HG03378 (cell line): ENCODE measurements around the gene PDGFC.
"Not testable (repeated sequence)": the region's sequence is repeated elsewhere in the genome, so short reads cannot be mapped to it uniquely, and the experiment has no call there.

ENCODE experiments used
- ATAC-seq: cut with Tn5 transposase; IDR thresholded peaks from one replicate; pipeline ENCODE4 v1.9.1; 2021; ENCODE audit warnings: mild to moderate bottlenecking, moderate library complexity; ENCODE audit not compliant: unreplicated experiment

The PDGFC gene

GRCh38 chr4:156952078-156952759, 19.4 kb downstream of the PDGFC start:
- no peak for ATAC-seq

DNA sequence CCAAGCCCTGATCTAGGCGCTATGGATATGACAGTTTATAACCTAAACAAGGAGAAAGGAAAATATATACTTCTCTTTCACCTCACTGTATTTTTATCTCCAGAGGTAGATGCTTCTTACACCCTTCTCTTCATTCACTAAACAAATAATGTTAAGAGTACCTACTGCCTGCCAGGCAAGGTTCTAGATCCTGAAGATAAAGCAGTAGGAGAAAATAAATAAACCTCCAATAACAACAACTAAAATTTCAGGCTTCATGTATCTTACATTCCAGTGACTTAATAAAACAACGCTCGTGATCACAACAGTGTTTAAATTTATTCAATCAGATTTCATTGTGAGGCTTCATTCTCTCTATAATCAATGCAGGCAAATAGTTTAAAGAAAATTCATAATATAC, 20.7 kb downstream of the PDGFC start:
- ATAC-seq = no peak

DNA sequence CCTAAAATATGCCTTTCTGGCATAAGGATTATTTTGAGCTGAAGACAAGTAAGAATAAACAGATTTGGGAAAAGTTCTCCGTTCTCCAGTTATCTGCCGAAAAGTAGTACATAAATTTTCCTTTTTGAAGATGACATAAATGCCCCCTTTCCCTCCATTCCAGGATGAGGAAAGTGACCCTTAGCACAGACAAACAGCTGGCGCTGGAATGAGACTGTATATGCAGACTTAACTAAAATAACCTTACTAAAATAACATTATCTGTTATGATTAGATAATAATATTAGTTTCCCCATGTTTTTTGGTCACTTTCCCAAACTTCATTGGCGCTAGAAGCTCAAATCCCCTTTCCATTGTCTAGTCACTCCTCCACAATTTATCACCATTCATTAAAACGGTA, 21.5 kb downstream of the PDGFC start:
- no peak for ATAC-seq

DNA sequence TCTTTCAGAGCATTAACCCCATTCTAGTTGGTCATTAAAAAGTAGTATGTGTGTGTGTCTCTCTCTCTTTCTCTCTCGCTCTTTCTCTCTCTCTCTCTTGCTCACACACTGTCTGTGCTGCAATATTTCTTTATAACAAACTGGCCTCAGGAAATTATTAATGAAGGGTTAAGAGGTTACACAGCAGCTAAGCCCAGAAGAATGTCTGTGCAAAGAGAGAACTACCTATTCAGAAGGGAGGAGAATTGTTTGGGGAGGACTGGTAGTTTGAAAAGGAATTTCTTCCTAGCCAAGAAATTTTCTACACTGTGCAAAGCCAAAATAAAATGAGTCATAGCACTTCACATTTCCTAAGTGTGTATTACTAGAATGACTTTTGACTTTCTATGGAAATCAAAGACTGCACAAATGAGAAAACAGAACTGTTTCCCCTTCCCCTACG, 22.2 kb downstream of the PDGFC start:
- ATAC-seq = no peak

- no peak for ATAC-seq
Observed at GRCh38 chr4:156948738-156949137, 22.9 kb downstream of the PDGFC start.

- no peak for ATAC-seq
Observed at GRCh38 chr4:156948133-156948532, 23.5 kb downstream of the PDGFC start.

DNA sequence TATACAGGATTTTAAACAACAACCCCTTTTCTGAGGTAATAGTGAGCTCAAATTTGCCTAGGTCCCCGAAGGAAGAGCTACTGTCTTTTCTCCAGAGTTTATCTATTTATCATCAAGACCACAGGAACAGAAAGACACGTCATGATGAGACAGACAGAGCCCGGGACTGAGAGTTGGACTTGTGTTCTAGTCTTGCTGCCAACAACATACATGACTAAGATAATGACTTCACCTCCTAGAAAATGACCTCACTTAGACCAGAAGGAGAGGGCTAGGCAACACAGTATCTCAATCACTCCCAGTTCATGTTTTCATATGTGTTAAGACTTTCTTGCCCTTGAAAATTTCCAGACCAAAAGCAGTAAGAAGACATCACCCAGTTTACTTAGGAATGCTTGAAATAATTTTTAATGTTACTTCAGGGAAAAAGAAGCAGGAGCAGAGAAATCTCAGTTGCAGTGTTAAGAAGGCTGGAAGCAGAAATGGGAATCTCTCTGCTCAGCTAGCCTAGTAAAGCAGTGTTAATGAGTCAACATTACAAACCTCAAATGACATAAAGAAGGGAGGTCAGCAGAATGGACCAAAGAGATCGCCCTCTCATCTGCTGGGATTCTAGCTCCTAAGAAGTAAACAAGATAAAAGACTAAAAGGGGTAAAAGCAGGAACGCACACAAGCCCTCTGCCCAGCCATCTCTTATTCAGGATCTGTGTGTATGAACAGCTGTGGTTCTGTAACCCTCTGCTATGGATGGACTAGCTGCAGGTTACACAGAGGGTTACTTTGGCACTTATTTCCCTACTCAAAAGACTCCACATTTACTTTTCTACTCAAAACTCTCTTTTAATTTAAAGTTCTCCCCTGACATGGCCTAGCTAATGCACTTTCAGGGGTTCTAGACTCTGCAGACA, 24.8 kb downstream of the PDGFC start:
- ATAC-seq = no peak

DNA sequence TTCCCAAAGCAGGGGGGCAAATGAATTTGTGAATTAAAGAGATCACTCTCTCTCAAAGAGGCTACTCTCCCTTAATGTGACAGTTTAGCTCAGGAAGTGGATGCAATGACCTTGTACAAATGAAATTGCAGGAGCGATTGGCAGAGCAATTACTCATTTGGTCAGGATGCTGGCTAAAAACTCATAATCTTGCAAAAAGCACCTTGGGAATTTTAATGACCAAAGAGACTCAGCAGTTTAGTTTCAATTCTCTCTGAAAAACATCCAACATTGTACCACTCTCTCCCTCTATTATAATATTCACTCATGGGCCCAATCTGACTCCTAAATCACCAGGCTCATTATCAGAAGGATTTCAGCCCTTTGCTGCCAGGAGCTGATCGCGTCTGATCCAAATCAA, 26.1 kb downstream of the PDGFC start:
- no peak for ATAC-seq

DNA sequence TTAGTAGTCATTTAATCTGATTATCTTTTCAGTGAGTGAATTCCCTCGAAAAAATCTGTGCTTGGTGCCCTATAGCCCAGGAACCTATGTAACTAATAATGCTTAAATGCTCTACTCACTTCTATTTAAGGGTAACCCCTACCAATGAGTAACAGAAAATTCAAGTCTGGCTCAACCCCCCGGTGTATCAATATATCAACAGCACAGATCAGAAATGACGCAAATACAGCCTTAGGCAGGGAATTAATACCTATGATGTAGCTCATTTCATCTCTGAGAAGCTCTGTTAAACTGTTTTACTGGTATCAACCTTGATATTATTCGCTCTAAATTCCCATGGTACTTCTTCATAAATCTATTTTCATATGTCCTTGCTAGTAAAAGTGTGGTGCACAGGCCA, 28.6 kb downstream of the PDGFC start:
- no peak for ATAC-seq

DNA sequence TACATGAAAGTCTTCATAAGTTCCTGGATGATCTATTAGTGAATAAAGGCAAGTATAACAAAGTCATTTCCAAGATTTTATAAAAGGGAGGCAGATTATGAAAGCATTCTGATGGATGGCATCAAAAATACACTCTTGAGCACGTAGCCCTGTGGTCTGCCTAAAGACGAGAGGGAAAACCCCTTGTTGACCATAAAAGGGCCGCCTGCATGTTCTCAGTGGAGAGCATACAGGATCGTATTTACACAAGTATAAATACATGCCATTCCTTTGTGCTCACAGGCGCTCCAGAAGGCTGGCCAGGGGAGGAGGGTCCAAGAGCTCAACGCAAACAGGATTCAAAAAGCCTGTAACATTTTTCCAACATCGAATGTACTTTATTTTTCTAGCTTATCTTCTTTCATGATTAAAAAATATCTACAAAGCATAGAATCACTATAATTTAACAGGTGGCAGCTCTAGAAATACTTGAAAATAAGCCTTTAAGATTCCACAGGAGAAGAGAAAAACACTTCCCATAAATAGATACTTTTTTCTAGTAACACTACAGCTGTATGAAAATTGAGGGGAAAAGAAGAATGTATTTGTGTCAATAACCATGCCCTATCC, 29.6 kb downstream of the PDGFC start:
- no peak for ATAC-seq

- no peak for ATAC-seq
Observed at GRCh38 chr4:156939801-156940200, 31.8 kb downstream of the PDGFC start.

DNA sequence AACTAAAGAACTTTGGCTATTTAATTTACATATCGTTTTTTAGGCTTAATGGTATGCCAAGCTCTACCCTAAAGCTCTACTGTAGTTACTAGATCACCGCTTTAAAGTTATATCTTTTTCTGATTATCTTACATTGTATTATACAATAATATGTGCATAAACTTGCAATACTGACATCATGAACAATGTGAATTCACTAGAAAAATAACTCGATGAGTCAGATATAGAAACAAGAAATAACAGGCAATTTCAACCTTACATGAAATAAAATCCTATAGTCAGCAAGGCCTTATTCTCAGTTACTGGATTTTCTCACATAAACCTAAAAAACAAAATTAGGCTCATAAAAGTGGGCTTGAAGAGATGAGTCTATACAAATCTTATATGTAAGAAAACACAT, 32.5 kb downstream of the PDGFC start:
- no peak for ATAC-seq

DNA sequence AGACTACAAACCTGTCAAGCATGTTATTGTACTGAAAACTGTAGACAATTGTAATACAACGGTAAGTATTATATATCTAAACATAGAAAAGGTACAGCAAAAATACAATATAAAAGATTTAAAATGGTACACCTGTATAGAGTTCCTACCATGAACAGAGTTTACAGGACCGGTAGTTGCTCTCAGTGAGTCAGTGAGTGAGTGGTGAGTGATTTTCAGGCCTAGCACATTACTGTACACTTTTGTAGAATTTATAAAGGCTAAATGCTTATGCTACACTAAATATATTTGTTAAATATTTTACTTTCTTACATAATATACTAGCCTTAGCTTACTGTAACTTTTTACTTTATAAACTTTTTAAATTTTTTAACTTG, 37.4 kb downstream of the PDGFC start:
- no peak for ATAC-seq

DNA sequence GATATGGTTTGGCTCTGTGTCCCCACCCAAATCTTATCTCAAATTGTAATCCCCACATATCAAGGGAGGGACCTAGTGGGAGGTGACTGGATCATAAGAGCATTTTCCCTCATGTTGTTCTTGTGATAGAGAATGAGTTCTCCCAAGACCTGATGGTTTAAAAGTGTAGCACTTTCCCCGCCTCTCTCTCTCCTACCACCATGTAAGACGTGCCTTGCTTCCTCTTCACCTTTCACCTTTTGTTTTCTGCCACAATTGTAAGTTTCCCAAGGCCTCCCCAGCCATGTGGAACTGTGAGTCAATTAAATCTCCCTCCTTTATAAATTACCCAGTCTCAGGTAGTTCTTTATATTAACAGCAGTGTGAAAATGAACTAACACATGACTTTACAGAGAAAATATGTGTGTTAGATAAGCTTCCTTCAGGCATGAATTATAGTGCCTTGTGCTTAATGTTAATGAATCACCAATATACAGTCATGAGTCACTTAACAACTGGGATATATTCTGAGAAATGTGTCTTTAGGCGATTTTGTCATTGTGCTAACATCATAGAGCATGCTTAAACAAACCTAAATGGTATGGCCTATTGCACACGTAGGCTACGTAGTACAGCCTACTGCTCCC, 37.9 kb downstream of the PDGFC start:
- ATAC-seq = no peak

DNA sequence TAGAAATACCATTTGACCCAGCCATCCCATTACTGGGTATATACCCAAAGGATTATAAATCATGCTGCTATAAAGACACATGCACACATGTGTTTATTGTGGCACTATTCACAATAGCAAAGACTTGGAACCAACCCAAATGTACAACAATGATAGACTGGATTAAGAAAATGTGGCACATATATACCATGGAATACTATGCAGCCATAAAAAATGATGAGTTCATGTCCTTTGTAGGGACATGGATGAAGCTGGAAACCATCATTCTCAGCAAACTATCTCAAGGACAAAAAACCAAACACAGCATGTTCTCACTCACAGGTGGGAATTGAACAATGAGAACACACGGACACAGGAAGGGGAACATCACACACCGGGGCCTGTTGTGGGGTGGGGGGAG, 39.2 kb downstream of the PDGFC start:
- ATAC-seq = not testable (repeated sequence)

DNA sequence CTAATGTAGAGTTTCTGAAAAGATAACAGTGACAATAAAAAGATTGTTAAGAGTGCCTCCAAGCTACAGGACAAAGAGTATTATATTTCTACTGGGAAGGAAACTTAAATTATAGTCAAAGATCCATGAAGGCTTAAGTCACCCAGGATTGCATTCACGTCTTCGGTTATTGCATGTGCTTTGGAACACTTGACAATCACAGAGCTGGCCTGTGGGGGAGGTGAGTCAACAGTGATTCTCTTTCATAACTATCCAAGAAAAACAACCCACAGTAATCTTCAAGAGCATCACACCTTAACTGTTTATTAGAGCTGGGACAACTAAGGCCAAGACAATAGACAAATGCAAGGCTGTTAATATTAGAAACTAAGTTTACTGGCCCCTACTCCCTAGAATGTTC, 40.3 kb downstream of the PDGFC start:
- ATAC-seq = no peak

DNA sequence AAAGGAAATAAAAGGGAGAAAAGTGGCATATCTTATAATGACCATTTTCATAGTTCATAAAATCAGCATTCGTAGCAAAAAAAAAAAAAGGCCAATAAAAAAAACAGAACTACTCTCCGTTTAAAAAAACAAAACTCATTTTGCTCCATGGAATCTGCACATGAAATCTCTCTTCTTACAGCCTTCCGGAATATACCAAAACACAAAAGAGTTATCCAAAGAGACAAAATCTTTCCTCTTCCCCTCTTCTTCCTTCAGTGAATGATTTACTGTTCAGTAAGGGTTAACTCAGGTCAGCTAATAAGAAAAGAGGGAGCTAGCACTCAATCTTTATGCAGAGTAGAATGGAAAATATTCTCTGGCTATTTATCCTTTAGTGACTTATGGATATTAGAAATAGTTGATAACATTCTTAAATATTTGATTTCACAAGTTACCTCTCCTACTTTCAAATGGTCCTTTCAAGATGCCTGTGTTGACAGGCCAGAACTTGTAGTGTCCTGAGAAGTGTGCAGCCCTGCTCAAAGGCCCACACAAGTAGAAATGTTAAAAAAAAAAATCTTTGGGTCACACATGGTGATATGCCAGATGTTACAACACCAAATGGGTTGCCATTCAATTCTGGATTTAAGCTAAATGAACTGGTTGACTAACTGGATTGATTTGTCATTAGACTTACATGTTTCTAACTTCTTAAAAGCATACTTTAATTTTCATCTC, 42.1 kb downstream of the PDGFC start:
- no peak for ATAC-seq

DNA sequence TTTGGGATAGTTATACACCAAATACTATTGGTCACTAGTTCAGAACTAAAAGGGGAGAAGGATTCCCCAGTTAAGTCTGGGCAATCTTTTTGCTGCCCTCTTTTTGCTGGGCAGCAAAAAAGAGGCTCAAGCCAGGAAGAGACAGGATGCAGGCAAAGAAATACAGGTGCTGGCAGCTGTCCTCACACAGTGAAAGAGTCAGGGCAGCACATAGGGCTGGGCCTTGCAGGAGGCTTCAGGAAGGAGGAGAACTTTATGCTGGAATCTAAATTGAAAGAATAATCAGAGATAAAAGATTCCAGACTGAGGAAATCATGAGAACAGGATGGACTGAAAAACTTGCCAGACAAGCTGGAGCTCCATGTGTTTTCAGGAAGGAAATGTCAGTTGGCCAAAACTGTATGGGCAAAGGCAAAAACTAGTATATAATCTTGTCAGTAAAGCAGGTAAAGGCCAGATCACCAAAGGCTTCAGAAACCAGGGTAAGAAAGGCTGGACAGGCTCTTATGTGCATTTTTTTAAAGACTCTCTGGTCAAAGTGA, 46.8 kb downstream of the PDGFC start:
- ATAC-seq = no peak

DNA sequence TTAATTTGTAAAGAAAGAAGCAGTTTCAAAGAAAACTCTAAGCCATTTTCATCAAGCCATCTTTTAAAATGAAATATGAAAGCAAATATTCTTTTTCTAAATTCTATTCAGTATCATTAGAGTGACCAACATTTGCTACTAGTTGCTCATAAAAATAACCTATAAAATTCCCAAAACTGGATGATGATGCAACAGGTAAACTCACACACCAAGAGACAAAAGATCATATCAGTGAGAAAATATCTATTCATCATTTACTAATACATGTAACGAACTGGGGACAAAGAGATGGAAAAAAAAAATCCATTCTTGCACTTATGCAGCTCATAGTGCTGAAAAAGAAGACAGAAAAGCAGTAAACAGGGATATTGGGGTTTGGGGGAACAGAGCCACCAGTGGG, 48.1 kb downstream of the PDGFC start:
- ATAC-seq = no peak

- ATAC-seq = no peak
Observed at GRCh38 chr4:156915221-156915620, 56.4 kb downstream of the PDGFC start.

DNA sequence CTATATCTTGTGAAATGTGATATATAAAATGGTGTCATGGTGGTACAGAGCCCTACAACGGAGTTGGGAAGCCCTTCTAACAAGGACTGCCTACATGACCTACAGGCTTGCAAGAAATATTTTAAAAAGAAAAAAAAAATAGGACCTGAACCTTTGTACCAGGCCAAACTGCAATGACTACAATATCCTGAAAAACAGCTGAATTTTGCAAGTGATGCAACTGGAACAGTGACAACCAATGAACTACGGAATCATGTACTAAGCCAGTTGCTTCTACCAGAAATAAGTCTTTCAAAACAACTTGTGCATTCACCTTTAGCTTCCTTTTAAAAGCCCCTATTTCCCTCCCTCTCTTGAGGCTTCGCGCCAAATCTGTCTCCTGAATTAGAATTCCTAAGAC, 58.4 kb downstream of the PDGFC start:
- ATAC-seq = no peak
